Upper lobe of left lung (tissue), 4 donors: ENCODE results near the gene VPS41.

Source experiments
- EP300 ChIP-seq, 4 donors: sonication (generic); formaldehyde crosslinking; IDR thresholded peaks; one replicate each; pipeline ENCODE4 v1.5.1; 2017; ENCODE audit warnings: antibody characterized with exemption in 4 of 4, control low read depth in 2 of 4
- POLR2A ChIP-seq, 4 donors: fragments of 450-650 bp; IDR thresholded peaks; one replicate each; pipeline ENCODE4 v1.5.1; 2016 to 2017; ENCODE audit warnings: antibody characterized with exemption in 4 of 4, mild to moderate bottlenecking in 2 of 4
- POLR2AphosphoS5 ChIP-seq, 2 donors: sonication (generic); formaldehyde crosslinking; IDR thresholded peaks; one replicate each; pipeline ENCODE4 v1.5.1; 2017; ENCODE audit warnings: antibody characterized with exemption in 2 of 2
- TF ChIP-seq, protein P1 (sequence below), 6 experiments: fragments of 450-650 bp in 4 of 6; fragments of 200-600 bp in 2 of 6; sonication (generic) in 2 of 6; IDR thresholded peaks; one replicate each; pipeline ENCODE4 v1.5.1; 2016 to 2019; ENCODE audit warnings: antibody characterized with exemption in 6 of 6

DNA sequence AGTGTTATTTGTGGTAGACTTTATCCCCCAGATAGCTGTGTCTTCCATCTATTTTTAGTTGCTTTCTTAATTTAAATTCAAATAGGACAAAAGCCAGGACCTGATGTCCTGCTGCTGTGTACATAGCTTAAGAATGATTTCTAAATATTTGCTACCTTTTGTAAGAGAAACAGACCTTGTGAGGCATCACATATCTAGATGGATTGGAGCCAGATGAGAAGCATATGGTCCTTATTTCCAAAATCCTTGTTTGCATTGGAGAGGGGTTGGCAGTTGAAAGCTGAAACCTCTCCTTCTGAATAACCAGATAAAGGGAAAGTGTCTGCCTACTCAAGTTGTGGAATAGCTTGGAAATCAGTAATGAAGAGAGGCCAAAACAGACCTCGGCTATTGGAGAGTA is 227.1 kb downstream of the VPS41 start:
- TF ChIP-seq, protein P1, sequence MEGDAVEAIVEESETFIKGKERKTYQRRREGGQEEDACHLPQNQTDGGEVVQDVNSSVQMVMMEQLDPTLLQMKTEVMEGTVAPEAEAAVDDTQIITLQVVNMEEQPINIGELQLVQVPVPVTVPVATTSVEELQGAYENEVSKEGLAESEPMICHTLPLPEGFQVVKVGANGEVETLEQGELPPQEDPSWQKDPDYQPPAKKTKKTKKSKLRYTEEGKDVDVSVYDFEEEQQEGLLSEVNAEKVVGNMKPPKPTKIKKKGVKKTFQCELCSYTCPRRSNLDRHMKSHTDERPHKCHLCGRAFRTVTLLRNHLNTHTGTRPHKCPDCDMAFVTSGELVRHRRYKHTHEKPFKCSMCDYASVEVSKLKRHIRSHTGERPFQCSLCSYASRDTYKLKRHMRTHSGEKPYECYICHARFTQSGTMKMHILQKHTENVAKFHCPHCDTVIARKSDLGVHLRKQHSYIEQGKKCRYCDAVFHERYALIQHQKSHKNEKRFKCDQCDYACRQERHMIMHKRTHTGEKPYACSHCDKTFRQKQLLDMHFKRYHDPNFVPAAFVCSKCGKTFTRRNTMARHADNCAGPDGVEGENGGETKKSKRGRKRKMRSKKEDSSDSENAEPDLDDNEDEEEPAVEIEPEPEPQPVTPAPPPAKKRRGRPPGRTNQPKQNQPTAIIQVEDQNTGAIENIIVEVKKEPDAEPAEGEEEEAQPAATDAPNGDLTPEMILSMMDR (IDR thresholded peaks at IDR 0.05) = no peak
- no peak for TF ChIP-seq POLR2AphosphoS5 (IDR thresholded peaks at IDR 0.05)
- no peak for TF ChIP-seq POLR2A (IDR thresholded peaks at IDR 0.05)
- TF ChIP-seq EP300 (IDR thresholded peaks at IDR 0.05) = no peak
